Prostate gland (tissue), 2 donors: ENCODE results near the gene EP400.

Experiments used
- CTCF ChIP-seq, 4 experiments: fragments of 200-600 bp in 2 of 4; fragments of 450-650 bp in 2 of 4; sonication (generic) in 2 of 4; IDR thresholded peaks; 1 replicate in 3 of 4; 2 replicates in 1 of 4; pipeline ENCODE4 v1.5.1; 2016 to 2019; ENCODE audit warnings: antibody characterized with exemption in 4 of 4, mild to moderate bottlenecking in 2 of 4, moderate library complexity in 2 of 4
- POLR2AphosphoS5 ChIP-seq: sonication (generic); formaldehyde crosslinking; IDR thresholded peaks from one replicate; pipeline ENCODE4 v1.6.1; 2017; ENCODE audit warnings: antibody characterized with exemption

GRCh38 chr12:132102297-132102696 is 152.6 kb downstream of the EP400 start:
- TF ChIP-seq POLR2AphosphoS5 = no peak
- TF ChIP-seq CTCF (IDR thresholded peaks at IDR 0.05) = no peak
